Measurements from ENCODE around the gene MIA2.
A peak's percentile ranks its signal among the peaks of the same experiment; 100 is the strongest.
"Not testable (repeated sequence)": the region's sequence is repeated elsewhere in the genome, so short reads cannot be mapped to it uniquely, and the experiment has no call there.

MIA2 gene

DNA sequence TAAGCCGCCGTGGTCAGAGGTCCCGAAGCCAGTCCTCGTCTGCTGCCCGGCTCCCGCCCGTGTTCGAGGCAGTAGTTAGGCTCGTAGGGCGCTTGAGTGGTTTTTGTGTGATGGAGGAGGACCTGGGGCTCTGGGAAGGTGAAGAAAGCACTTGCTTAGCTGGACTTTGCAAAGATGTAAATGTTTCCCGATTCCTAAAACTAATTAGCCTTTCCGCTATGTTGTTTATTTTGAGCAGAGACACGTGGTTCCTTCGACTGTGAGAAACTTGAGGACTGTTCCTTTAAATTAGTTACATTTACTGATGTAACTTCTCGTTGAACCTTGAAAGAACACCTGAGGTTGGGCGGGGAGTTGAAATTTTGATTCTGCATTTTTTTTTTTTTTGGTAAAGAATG, 33.9 kb downstream of the MIA2 start:
- DNase-seq (ENCODE audit: low spot score): peak; percentile 49

GRCh38 chr14:39268393-39268792, 34.7 kb downstream of the MIA2 start:
- peak; percentile 37 for DNase-seq (ENCODE audit: low spot score)

- DNase-seq (ENCODE audit: low spot score): no peak
These were observed 39.2 kb downstream of the MIA2 start for GRCh38 chr14:39272918-39273317.

- DNase-seq (ENCODE audit: low spot score): no peak
These were observed 41.7 kb downstream of the MIA2 start for GRCh38 chr14:39275395-39275794.

DNA sequence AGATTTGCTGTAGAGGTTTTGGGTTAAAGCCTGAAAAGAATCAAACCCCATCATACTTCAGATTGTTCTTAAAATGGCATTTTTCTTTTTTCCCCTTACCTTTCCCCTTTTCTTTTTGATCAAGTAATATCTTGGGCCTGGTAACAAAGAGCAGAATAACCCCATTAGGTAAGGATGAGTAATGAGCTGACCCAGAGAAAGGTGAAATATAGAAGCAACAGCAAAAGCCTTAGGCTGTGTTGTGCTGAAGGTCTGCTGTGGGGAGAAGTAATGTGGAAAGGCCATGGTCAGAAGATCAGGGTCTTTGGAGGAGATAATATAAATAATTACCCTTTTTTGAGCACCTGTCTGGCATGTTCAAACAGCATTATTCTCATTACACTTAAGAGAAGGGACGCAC, 42.3 kb downstream of the MIA2 start:
- DNase-seq (ENCODE audit: low spot score): no peak

DNA sequence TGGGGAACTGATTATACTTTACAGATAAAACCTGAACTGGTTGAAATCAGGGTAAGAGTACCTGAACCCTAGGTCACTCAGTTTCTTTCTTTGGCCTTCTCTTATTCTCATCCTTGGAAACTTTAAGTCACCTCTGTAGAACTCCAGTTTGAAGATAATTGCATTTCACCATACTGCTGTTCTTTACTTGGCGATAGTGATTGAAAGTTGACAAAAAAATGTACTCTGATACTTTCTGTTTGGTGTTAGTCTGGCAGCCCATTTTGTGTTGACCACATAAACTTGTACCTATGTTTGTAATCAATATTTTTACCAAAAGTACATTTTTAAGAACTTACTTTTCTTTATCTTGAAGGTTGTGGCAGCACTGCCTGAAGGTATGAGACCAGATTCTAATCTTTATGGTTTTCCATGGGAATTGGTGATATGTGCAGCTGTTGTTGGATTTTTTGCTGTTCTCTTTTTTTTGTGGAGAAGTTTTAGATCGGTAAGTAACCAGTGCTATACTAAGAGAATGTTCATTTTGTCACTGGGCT, 42.9 kb downstream of the MIA2 start:
- DNase-seq (ENCODE audit: low spot score): no peak

DNA sequence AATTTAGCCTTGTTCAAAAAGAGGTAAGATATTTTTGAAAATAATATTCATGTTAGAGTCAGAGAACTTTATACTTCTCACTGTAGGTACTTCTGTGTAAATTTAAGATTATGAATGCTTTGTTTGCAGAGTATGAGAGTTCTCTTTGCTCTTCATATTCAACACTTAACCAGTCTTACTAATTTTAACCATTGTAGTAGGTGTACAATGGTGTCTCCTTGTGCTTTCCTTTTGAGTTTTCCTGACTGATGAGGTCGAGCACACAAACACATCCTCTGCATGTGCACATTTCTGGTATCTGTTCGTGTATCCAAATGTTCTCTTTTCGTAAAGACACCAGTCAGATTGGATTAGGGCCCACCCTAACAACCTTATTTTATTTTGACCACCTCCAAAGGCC, 45.8 kb downstream of the MIA2 start:
- no peak for DNase-seq (ENCODE audit: low spot score)

DNA sequence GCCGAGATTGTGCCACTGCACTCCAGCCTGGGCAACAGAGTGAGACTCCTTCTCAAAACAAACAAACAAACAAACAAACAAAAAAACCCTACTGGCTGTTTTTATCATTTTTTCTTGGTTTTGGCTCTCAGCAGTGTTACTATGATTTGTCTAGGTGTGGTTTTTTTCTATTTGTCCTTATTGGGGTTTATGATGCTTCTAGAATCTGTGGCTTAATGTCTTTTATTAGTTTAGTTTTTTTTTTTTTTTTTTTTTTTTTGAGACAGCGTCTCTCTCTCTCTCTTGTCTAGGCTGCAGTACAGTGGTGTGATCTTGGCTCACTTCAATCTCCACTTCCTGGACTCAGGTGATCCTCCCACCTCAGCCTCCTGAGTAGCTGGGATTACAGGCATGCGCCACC, 47.0 kb downstream of the MIA2 start:
- DNase-seq (ENCODE audit: low spot score): not testable (repeated sequence)

- no peak for DNase-seq (ENCODE audit: low spot score)
These were observed 55.8 kb downstream of the MIA2 start for GRCh38 chr14:39289523-39289922.

GRCh38 chr14:39291701-39292100, 58.0 kb downstream of the MIA2 start:
- no peak for DNase-seq (ENCODE audit: low spot score)

- DNase-seq (ENCODE audit: low spot score): no peak
These were observed 59.9 kb downstream of the MIA2 start for GRCh38 chr14:39293629-39294028.

- DNase-seq (ENCODE audit: low spot score): not testable (repeated sequence)
These were observed 66.7 kb downstream of the MIA2 start for GRCh38 chr14:39300389-39300788.

GRCh38 chr14:39302124-39302810, 68.6 kb downstream of the MIA2 start:
- DNase-seq (ENCODE audit: low spot score): no peak

DNA sequence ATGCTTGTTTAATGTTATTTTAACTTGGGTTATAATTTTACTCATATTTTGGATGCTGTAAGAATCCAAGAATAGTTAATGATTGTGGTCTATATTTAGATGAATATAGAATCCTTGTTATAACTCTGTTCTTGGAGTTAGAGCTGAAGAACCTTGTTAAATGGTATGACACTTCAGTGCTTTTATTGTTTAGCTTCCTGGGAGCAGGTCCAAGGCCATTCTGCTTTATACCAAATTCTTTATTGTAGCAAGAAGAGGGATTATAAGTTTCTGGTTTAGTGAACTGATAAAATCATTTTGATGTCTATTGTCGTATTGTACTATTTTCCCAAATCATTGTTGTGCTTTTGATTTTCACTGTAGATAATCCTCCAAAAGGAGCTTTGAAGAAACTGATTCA, 69.4 kb downstream of the MIA2 start:
- no peak for DNase-seq (ENCODE audit: low spot score)

- DNase-seq (ENCODE audit: low spot score): no peak
These were observed 74.1 kb downstream of the MIA2 start for GRCh38 chr14:39307815-39308214.

- DNase-seq (ENCODE audit: low spot score): no peak
These were observed 76.3 kb downstream of the MIA2 start for GRCh38 chr14:39310051-39310450.

GRCh38 chr14:39315859-39316444, 82.2 kb downstream of the MIA2 start:
- no peak for DNase-seq (ENCODE audit: low spot score)

- no peak for DNase-seq (ENCODE audit: low spot score)
These were observed 83.3 kb downstream of the MIA2 start for GRCh38 chr14:39316830-39317553.

DNA sequence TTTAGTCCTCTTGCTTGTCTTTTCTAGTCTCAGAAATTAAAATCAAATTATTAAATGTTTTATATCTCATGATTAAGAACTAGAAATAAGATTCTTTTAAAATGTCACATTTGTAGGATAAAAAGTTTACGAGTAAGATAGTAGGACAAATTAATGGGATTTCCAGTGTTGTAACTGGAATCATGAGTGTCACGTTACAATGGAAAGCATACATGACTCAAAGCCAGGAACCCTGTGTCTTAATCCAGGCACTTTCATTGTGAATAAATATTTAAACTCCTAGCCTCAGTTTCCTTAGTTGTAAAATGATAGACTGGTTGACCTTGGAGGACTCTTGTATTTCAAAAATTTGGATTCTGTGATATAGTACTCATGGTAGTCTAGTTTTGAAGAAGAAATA, 84.9 kb downstream of the MIA2 start:
- no peak for DNase-seq (ENCODE audit: low spot score)

DNA sequence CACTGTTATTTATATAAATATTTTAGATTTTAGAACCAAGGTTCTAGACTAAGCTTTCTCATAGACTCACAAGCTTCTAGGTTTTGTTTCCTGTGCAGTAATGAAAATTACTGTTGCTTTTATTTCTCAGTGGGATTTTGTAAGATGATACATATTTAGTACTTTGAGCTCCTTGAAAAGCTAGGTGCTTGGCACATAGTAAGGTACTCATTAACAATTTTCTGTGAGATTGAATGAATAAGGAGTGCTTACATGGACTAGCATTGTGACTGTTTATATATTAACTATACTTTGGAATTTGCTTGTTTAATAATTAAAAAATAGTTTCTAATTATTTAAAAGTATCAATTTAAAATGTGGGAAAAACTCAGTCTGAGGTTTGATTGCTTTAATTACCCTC, 85.7 kb downstream of the MIA2 start:
- no peak for DNase-seq (ENCODE audit: low spot score)

DNA sequence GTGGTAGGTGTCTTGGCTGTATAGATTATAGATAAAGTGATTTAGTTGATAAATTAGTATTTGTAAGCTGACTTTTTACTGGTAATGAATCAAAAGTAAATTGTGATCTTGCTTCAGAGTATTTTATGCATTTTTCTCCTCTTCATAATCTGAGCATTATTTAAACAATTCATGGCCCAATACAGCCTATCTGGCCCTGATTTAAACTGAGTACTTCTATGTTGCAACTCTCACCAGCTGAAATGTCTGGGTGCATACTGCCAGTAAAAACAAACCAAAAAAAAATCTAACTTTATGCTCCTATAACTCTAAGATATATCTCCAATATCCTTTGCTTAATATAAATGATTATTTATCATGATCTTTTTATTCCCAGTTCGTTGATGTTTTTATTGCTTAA, 86.6 kb downstream of the MIA2 start:
- no peak for DNase-seq (ENCODE audit: low spot score)

- no peak for DNase-seq (ENCODE audit: low spot score)
These were observed 89.1 kb downstream of the MIA2 start for GRCh38 chr14:39322807-39323206.

DNA sequence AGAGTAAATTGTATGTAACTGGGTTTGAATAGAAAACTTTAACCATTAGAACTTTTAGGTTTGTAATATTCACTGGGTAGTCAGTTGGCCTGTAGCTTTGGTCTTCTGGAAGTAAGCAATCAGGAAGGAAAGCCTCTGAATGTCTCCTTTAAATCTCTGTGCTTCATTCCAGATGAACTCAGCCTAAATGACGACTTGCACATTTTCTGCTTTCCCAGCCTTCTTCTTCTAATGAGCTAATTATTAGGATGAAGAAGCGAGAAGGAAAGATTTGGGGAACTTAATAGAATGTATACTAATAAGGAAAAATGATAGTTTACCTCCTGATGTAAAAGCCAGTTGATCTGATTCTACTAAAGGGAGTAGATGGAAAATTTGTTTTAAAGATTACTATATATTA, 90.4 kb downstream of the MIA2 start:
- DNase-seq (ENCODE audit: low spot score): no peak
